ENCODE results near the gene ARFGAP1.

ARFGAP1 gene

DNA sequence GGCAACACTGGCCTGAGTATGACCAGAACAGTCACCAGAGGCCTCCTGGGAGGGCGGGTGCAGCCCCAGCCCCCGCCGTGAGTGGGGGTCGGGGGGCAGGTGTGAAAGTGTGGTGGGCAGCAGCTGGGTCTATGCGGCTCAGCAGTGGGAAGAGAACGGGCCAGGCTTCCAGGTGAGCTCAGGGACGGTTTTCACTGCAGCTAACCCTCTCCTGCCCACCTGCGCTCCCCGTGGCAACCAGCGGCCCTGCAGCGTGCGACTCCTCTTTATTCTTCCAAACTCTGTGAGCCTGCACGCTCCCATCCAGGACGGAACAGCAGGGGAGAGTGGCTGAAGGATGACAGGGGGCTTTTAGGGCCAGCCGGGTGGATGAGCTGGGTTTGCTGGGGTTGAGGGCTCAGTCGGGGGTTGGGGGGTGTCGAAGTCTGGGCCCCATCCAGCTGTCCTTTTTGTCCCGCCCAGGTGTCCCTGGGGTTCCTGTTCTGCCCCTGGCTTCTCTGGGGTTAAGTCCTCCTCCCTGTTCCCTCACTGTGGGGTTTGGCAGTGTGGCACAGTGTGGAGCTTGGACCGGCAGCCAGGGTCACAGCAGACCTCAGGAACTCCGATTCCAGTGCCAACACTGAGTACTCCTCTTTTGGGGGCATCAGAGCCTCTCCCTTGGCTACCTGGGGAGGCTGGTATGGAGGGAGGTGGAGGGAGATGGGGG, 37.8 kb upstream of the ARFGAP1 start:
- Mint-ChIP-seq H3K36me3 (no peaks in the 10 kb centered on the region), H3K4me3 (no peak overlapping the region), H3K27me3 (peaks cover 42 to 43% of the 10 kb centered on the region in 2 donors), H3K9me3 (no peaks in the 10 kb centered on the region), H3K27ac (no peak overlapping the region), H3K4me1 (peaks cover 10 to 20% of the 10 kb centered on the region in 2 donors)
- DNase-seq (no peak), ATAC-seq (replicated peaks) (peak; percentile 60 to 66)

GRCh38 chr20:63235399-63235983, 37.1 kb upstream of the ARFGAP1 start, which contains the start of gene BIRC7:
BIRC7 (plus strand) TSS chr20:63235905; CDS start chr20:63236097, 192 bp downstream.
- peaks cover 36 to 37% of the 10 kb centered on the region in 2 donors for H3K27me3 Mint-ChIP-seq
- DNase-seq (no peak), ATAC-seq (replicated peaks) (peak in 1 of 2 donors; percentile 35)
- peaks cover 8 to 19% of the 10 kb centered on the region in 2 donors for H3K4me1 Mint-ChIP-seq
- no peak within 1 kb of the TSS for H3K27ac Mint-ChIP-seq
- H3K9me3 Mint-ChIP-seq = no peaks in the 10 kb centered on the region
- peak within 1 kb of the TSS in 1 of 2 donors; percentile 25 for H3K4me3 Mint-ChIP-seq
- no peaks in the 10 kb centered on the region for H3K36me3 Mint-ChIP-seq

DNA sequence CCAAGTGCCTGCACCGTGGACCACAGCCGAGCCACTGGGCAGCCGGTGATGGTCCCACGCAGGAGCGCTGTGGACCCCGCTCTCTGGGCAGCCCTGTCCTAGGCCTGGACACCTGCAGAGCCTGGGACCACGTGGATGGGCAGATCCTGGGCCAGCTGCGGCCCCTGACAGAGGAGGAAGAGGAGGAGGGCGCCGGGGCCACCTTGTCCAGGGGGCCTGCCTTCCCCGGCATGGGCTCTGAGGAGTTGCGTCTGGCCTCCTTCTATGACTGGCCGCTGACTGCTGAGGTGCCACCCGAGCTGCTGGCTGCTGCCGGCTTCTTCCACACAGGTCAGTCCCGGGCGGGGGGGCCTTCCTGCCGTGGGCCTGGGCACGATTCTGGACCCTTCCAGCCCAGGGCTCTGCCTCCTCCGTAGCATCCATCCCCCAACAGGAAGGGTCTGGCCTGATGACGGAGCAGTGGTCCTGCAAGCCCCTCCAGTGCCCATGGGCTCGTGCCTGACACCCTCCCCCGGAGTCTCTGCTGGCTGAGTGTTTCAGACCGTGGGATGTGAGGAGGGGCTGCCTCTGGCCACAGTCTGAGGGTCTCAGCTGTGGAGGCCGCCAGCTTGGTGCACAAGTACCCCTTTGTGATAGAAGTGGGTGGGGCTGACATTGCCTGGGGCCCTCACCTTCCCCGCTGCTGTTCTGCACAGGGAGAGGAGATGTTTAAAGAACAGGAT, 36.3 kb upstream of the ARFGAP1 start:
- DNase-seq (no peak), ATAC-seq (replicated peaks) (no peak)
- Mint-ChIP-seq H3K36me3 (no peaks in the 10 kb centered on the region), H3K9me3 (no peaks in the 10 kb centered on the region), H3K27ac (no peak overlapping the region), H3K27me3 (peaks cover 28 to 29% of the 10 kb centered on the region in 2 donors), H3K4me3 (no peak overlapping the region), H3K4me1 (peaks cover 3 to 12% of the 10 kb centered on the region in 2 donors)

- Mint-ChIP-seq H3K4me3 (no peak overlapping the region), H3K27me3 (peaks cover 15 to 16% of the 10 kb centered on the region in 2 donors), H3K27ac (no peak overlapping the region), H3K4me1 (peaks cover 3 to 12% of the 10 kb centered on the region in 2 donors), H3K36me3 (no peaks in the 10 kb centered on the region), H3K9me3 (no peaks in the 10 kb centered on the region)
- ATAC-seq (replicated peaks) (no peak), DNase-seq (no peak)
These were observed 34.6 kb upstream of the ARFGAP1 start for GRCh38 chr20:63238031-63238430.

GRCh38 chr20:63238514-63239125, 34.0 kb upstream of the ARFGAP1 start:
- peak in 1 of 2 donors; percentile 47 for ATAC-seq (replicated peaks)

GRCh38 chr20:63239431-63239830, 33.2 kb upstream of the ARFGAP1 start:
- no peak for ATAC-seq (replicated peaks)

More at GRCh38 chr20:63238514-63239125, 34.0 kb upstream of the ARFGAP1 start:
- Mint-ChIP-seq H3K27ac (no peak overlapping the region), H3K4me1 (peaks cover 3 to 12% of the 10 kb centered on the region in 2 donors), H3K4me3 (no peak overlapping the region), H3K27me3 (peaks cover 11 to 17% of the 10 kb centered on the region in 2 donors), H3K9me3 (no peaks in the 10 kb centered on the region), H3K36me3 (no peaks in the 10 kb centered on the region)
- DNase-seq = no peak

DNA sequence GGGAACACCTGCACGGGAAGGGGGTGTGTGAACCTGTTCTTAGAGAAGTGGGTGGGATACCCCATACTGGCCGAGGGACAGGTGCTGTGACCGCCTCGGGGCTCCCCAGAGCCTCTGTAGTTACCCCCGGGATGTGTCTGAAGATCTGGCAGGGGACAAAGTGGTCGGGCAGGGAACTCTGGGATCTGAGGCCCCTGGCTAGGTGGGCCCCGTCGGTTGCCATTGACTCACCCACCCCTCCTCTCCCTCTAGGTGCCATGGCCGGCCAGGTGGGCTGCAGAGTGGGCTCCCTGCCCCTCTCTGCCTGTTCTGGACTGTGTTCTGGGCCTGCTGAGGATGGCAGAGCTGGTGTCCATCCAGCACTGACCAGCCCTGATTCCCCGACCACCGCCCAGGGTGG, 32.6 kb upstream of the ARFGAP1 start:
- DNase-seq = no peak
- no peak for ATAC-seq (replicated peaks)
- H3K4me3 Mint-ChIP-seq = no peak overlapping the region
- H3K36me3 Mint-ChIP-seq = no peaks in the 10 kb centered on the region
- H3K4me1 Mint-ChIP-seq = peaks cover 0 to 6% of the 10 kb centered on the region in 2 donors
- H3K9me3 Mint-ChIP-seq = no peaks in the 10 kb centered on the region
- peaks cover 15 to 20% of the 10 kb centered on the region in 2 donors for H3K27me3 Mint-ChIP-seq
- no peak overlapping the region for H3K27ac Mint-ChIP-seq

More at GRCh38 chr20:63239431-63239830, 33.2 kb upstream of the ARFGAP1 start:
- Mint-ChIP-seq H3K4me3 (no peak overlapping the region), H3K36me3 (no peaks in the 10 kb centered on the region), H3K27me3 (peaks cover 14 to 19% of the 10 kb centered on the region in 2 donors), H3K9me3 (no peaks in the 10 kb centered on the region), H3K27ac (no peak overlapping the region), H3K4me1 (peaks cover 3 to 12% of the 10 kb centered on the region in 2 donors)
- DNase-seq = no peak

DNA sequence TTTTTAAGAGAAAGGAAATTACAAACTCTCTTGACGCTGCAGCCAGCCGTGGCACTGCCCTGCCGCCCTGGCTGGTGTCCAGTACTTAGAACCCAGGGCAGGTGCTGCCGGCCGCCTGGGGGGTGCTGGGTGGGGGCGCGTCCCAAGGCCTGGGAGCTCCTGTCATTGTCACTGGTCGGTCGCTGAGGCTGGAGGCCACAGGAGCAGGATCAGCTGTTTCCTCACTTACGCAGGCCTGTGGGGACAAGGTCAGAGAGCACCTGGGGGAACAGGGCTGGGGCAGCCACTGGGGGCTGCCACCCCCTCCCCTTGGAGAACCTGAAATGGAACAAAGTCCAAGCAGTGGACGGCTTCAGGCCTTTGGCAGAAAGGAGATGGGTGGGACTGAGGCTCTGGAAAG, 31.3 kb upstream of the ARFGAP1 start:
- Mint-ChIP-seq H3K9me3 (no peaks in the 10 kb centered on the region), H3K36me3 (no peaks in the 10 kb centered on the region), H3K4me1 (no peaks in the 10 kb centered on the region), H3K27me3 (peaks cover 24 to 33% of the 10 kb centered on the region in 2 donors), H3K27ac (no peak overlapping the region), H3K4me3 (no peak overlapping the region)
- ATAC-seq (replicated peaks) (no peak), DNase-seq (no peak)

DNA sequence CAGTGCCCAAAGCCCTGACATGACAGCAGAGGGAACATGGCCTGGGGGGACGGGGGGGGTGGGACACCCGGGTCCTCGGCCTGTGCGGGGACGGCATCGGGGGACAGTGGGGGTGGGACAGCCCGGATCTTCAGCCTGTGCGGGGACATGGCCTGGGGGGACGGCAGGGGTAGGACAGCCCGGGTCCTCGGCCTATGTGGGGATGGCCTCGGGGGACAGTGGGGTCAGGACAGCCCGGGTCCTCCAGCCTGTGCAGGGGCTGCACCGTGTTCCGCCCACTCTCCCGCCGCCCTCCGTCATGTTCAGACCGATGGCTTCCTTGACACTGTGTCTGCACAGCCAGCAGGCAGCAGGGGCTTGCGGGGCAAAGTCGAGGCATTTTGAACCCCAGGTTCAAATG, 29.9 kb upstream of the ARFGAP1 start:
- H3K9me3 Mint-ChIP-seq = no peaks in the 10 kb centered on the region
- no peak overlapping the region for H3K4me3 Mint-ChIP-seq
- H3K36me3 Mint-ChIP-seq = no peaks in the 10 kb centered on the region
- H3K4me1 Mint-ChIP-seq = no peaks in the 10 kb centered on the region
- ATAC-seq (replicated peaks) = no peak
- H3K27me3 Mint-ChIP-seq = peaks cover 27 to 46% of the 10 kb centered on the region in 2 donors
- no peak overlapping the region for H3K27ac Mint-ChIP-seq
- DNase-seq = no peak

DNA sequence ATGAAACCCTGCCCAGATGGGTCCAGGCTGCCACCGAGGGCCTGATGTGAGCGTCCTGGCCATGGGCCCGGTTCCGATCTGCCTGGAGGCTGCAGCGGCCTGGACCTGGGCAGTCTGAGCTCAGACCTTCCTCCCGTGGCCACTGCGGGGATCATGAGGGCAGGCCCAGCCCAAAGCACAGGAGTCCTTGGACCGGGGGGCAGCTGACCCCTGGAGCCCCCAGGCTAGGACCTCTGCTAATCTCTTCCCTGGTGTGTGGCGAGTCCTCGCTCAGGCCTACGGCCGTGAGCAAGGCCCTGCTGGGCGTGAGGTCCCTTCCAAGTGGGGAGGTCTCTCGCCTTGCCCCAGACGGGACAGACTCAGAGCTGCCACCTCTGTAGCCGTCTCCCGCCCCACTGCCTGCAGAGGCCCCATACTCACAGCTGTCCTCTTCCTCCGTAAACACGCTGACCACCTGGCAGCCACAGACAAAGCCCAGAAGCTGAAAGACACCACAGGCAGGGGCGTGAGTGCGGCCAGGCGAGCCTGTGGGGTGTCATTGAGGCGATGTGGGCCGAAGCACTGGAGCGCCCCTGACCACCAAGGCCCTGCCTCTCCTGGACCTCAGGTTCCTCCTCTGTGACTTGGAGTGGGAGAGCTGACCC, 28.9 kb upstream of the ARFGAP1 start:
- H3K4me1 Mint-ChIP-seq = peaks cover 0 to 3% of the 10 kb centered on the region in 2 donors
- no peaks in the 10 kb centered on the region for H3K9me3 Mint-ChIP-seq
- ATAC-seq (replicated peaks) (no peak), DNase-seq (no peak)
- H3K4me3 Mint-ChIP-seq = no peak overlapping the region
- no peaks in the 10 kb centered on the region for H3K36me3 Mint-ChIP-seq
- H3K27ac Mint-ChIP-seq = no peak overlapping the region
- peaks cover 37 to 55% of the 10 kb centered on the region in 2 donors for H3K27me3 Mint-ChIP-seq

DNA sequence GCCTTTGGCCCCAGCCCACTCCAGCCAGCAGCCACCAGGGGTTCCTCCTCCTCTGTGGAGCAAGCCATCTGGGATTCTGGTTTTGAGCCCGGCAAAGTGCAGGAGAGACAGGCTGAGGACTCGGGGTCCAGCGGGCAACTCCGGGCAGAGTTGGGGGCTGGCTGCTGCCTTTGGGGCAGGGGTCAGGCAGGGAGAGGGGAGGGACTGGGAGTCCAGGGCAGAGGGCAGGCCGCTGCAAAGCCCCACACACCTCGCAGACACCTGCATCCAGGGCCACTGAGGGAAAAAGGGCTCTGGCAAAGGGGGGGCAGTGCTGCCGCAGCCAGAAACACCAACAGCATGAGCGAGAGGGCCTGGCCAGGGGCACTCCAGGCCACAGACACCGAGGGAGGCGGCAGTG, 28.1 kb upstream of the ARFGAP1 start:
- Mint-ChIP-seq H3K36me3 (no peaks in the 10 kb centered on the region), H3K9me3 (no peaks in the 10 kb centered on the region), H3K27me3 (peaks cover 45 to 63% of the 10 kb centered on the region in 2 donors), H3K4me3 (no peak overlapping the region), H3K4me1 (peaks cover 5 to 7% of the 10 kb centered on the region in 2 donors), H3K27ac (peak overlapping the region; percentile 47)
- DNase-seq = no peak
- no peak for ATAC-seq (replicated peaks)

- no peaks in the 10 kb centered on the region for H3K9me3 Mint-ChIP-seq
- H3K4me1 Mint-ChIP-seq = peaks cover 9 to 16% of the 10 kb centered on the region in 2 donors
- ATAC-seq (replicated peaks) = peak; percentile 18 to 34
- no peak overlapping the region for H3K27ac Mint-ChIP-seq
- H3K4me3 Mint-ChIP-seq = no peak overlapping the region
- no peaks in the 10 kb centered on the region for H3K36me3 Mint-ChIP-seq
- DNase-seq = no peak
- H3K27me3 Mint-ChIP-seq = peaks cover 56 to 84% of the 10 kb centered on the region in 2 donors
These were observed 25.9 kb upstream of the ARFGAP1 start for GRCh38 chr20:63246490-63247288.

DNA sequence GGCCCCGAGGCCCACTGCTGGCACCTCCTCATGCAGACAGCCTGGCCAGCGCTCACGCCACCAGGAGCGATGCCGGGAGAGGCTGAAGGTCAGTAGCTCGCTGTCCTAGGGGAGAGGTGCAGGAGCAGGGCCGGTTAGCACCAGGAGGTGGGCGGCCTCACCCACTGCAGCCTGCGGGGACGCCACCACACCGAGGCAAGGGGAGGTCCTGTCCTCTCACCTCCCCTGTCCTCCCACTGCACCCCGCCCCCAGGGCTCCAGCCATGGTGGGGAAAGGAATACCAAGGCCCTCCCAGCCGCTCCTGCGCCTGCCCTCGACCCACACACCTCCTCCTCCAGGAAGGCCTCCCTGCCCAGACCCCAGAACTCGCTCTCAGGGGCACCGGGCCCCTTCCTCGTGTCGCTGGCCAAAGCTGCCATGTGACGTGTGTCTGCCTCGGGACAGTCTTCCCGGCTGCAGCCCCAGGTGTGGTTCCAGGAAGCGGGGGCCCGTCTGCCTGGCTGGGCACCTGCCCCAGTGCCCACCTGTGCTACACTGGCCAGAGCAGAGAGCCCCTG, 24.9 kb upstream of the ARFGAP1 start:
- H3K27me3 Mint-ChIP-seq = peaks cover 62 to 88% of the 10 kb centered on the region in 2 donors
- no peak for DNase-seq
- H3K36me3 Mint-ChIP-seq = no peaks in the 10 kb centered on the region
- peaks cover 11 to 19% of the 10 kb centered on the region in 2 donors for H3K4me1 Mint-ChIP-seq
- no peak overlapping the region for H3K27ac Mint-ChIP-seq
- H3K4me3 Mint-ChIP-seq = no peak overlapping the region
- no peaks in the 10 kb centered on the region for H3K9me3 Mint-ChIP-seq
- ATAC-seq (replicated peaks) = no peak

Data from stimulated activated naive B cell treated with anti-CD40 and anti-IgM and Interleukin-4, amounts not matched to agents 10 μg/mL and 1 μg/mL and 100 μg/mL, for 72 hours (primary cell).